PFSK-1 (cell line): ENCODE data around the gene LAMTOR1.

Experiments
- FOXP2 ChIP-seq: optimal IDR thresholded peaks from 2 replicates; pipeline ENCODE3; 2011; ENCODE audit warnings: borderline replicate concordance, control low read depth, inconsistent platforms; ENCODE audit not compliant: insufficient read depth; ENCODE audit errors: extremely low read length, extremely low read depth
- POLR2AphosphoS5 ChIP-seq: IDR thresholded peaks from 2 replicates; pipeline ENCODE4 v1.6.1; 2012; ENCODE audit warnings: low read depth, mild to moderate bottlenecking, control low read depth, low read length, moderate library complexity
- SIN3A ChIP-seq: IDR thresholded peaks from 2 replicates; pipeline ENCODE4 v1.6.1; 2012; ENCODE audit warnings: mild to moderate bottlenecking, low read length, moderate library complexity, borderline replicate concordance; ENCODE audit not compliant: insufficient read depth
- TAF1 ChIP-seq: IDR thresholded peaks from 2 replicates; pipeline ENCODE4 v1.6.1; 2012; ENCODE audit warnings: low read length, control low read depth, borderline replicate concordance; ENCODE audit not compliant: insufficient read depth
- TF ChIP-seq, protein P1 (sequence below), 2 experiments: IDR thresholded peaks; 2 replicates each; pipeline versions ENCODE4 v1.6.1 to v1.8.0; 2011 to 2012; ENCODE audit warnings: low read depth in 2 of 2, low read length in 2 of 2, control low read depth in 1 of 2, inconsistent platforms in 1 of 2, mild to moderate bottlenecking in 1 of 2, moderate library complexity in 1 of 2; ENCODE audit not compliant: insufficient read depth in 1 of 2

Gene LAMTOR1

GRCh38 chr11:72067676-72068075 lies 35.4 kb downstream of the LAMTOR1 start:
- no peak for TF ChIP-seq FOXP2
- TF ChIP-seq POLR2AphosphoS5 = no peak
- TF ChIP-seq SIN3A = no peak
- TF ChIP-seq TAF1 = no peak
- TF ChIP-seq, protein P1, sequence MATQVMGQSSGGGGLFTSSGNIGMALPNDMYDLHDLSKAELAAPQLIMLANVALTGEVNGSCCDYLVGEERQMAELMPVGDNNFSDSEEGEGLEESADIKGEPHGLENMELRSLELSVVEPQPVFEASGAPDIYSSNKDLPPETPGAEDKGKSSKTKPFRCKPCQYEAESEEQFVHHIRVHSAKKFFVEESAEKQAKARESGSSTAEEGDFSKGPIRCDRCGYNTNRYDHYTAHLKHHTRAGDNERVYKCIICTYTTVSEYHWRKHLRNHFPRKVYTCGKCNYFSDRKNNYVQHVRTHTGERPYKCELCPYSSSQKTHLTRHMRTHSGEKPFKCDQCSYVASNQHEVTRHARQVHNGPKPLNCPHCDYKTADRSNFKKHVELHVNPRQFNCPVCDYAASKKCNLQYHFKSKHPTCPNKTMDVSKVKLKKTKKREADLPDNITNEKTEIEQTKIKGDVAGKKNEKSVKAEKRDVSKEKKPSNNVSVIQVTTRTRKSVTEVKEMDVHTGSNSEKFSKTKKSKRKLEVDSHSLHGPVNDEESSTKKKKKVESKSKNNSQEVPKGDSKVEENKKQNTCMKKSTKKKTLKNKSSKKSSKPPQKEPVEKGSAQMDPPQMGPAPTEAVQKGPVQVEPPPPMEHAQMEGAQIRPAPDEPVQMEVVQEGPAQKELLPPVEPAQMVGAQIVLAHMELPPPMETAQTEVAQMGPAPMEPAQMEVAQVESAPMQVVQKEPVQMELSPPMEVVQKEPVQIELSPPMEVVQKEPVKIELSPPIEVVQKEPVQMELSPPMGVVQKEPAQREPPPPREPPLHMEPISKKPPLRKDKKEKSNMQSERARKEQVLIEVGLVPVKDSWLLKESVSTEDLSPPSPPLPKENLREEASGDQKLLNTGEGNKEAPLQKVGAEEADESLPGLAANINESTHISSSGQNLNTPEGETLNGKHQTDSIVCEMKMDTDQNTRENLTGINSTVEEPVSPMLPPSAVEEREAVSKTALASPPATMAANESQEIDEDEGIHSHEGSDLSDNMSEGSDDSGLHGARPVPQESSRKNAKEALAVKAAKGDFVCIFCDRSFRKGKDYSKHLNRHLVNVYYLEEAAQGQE (IDR thresholded peaks at IDR 0.05; ENCODE audit: insufficient read depth in 1 of 2, low read depth in 2 of 2, low read length in 2 of 2) = no peak

GRCh38 chr11:72067266-72067665 lies 35.8 kb downstream of the LAMTOR1 start:
- TF ChIP-seq POLR2AphosphoS5 (no peak), FOXP2 (no peak), SIN3A (no peak), TAF1 (no peak)
- TF ChIP-seq, protein P1 (IDR thresholded peaks at IDR 0.05; ENCODE audit: insufficient read depth in 1 of 2, low read depth in 2 of 2, low read length in 2 of 2) = no peak

- TF ChIP-seq SIN3A (no peak), TAF1 (no peak), POLR2AphosphoS5 (no peak), FOXP2 (no peak)
- TF ChIP-seq, protein P1 (IDR thresholded peaks at IDR 0.05; ENCODE audit: insufficient read depth in 1 of 2, low read depth in 2 of 2, low read length in 2 of 2) = no peak
These were observed 36.2 kb downstream of the LAMTOR1 start for GRCh38 chr11:72066855-72067254.

DNA sequence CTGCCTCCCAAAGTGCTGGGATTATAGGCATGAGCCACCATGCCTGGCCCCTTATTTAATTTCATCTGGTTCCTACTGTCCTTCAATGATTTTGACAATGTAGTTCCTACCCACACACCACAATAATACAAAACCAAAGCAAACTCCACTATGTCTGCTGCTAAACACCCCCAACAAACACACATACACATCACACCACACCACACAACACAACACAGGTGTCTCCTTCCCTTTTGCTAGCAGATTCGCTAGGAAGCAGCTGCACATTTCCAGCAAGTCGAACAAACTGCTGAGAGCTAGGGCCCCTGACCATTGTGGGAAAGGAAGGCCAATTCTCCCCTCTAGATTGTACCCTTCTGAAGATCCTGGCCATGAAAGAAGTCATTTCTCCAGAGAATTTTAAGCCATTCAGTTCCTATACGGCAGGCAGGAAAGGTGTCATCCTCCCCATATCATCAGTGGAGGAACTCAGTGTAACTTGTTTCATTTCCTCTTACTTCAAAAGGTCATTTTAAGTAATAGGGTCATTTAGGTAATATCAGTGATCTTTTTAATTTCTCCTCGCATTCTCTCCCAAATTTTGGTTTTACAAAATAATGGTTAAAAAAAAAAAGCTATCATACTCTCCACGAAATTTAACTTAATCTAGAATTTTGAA lies 41.2 kb downstream of the LAMTOR1 start:
- TF ChIP-seq SIN3A (no peak), POLR2AphosphoS5 (no peak), FOXP2 (no peak), TAF1 (no peak)
- TF ChIP-seq, protein P1 (IDR thresholded peaks at IDR 0.05; ENCODE audit: insufficient read depth in 1 of 2, low read depth in 2 of 2, low read length in 2 of 2) = no peak

DNA sequence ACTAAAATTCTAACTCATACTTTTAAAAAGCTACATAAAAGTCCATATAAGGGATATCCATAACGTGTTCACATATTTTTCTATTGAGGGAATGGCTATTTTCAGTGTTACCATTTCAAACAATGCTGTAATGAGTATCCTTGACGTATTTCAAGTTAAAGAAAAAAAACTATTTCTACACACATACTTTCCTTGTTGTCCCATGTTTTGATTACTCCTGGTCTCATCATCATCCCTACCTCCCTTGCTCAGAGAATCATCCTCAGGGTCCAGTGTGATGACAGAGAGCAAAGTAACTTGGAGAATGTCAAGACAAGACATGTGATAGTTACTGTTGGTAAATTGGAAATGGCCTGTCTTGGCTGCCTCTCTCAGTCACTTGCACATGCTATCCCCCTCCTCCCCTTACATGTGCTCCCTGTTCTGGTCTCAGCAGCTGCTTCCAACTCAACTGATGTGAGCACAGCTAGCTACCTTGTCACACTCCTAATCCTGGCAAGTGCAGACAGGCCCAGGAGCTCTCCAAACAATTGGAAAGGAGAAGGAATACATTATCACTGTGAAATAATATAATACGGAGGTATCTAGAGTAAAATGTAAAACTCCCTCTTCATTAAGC lies 44.6 kb downstream of the LAMTOR1 start:
- TF ChIP-seq FOXP2 (no peak), SIN3A (no peak), TAF1 (no peak), POLR2AphosphoS5 (no peak)
- TF ChIP-seq, protein P1 (IDR thresholded peaks at IDR 0.05; ENCODE audit: insufficient read depth in 1 of 2, low read depth in 2 of 2, low read length in 2 of 2) = no peak
